Brain pericyte (primary cell): ENCODE data around the gene PXK.
"Not testable (repeated sequence)": the region's sequence is repeated elsewhere in the genome, so short reads cannot be mapped to it uniquely, and the experiment has no call there.

Experiments
- DNase-seq: peaks from one replicate; pipeline ENCODE4 v3.0.0-alpha.2; 2012; ENCODE audit warnings: low read depth, low spot score

PXK gene

GRCh38 chr3:58323529-58324390, 8.9 kb upstream of the PXK start:
- DNase-seq = no peak

GRCh38 chr3:58324391-58325390, 8.0 kb upstream of the PXK start:
- DNase-seq = no peak

DNA sequence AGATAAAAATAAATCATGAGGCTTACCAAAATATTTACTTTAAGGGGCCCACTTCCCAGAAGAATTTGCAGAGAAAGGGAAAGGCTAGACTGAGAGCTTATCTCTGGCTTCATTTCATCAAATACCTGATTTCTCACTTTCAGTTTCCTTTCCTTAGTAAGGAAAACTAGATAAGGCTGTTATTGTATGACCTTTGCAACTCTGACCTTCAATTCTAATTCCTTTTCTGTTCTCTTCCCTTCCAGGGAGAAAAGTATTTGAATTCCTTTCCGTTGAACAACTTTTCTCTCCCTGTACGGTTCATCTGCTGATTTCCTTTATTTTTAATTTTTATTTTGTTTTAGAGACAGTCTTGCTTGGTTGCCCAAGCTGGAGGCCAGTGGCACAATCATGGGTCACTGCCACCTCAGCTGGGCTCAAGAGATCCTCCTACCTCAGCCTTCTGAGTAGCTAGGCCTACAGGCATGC, 7.1 kb upstream of the PXK start:
- no peak for DNase-seq

DNA sequence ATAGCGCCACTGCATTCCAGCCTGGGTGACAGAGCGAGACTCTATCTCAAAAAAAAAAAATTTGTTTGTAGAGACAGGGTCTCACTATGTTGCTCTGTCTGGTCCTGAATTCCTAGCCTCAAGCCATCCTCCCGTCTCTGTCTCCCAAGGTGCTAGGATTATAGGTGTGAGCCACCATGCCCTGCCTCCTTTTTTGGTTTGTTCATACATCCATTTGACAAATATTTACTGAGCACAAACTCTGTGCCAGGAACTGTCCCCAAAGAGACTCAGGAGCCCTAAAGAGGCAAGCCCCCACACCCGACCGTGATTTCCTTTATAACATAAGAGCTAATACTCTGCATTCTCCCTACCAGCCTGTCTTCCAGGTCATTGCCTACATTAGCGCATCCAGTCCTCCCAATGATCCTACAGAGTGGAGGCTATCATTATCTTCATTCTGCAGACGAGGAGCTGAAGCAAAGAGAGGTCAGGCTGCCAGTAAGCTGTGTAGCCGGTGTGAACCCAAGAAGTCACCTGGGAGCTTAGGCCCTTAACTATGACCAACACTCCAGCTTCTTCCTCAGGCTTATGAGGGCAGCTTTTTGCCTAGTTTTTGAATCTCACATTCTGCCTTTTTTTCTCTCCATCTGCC, 6.3 kb upstream of the PXK start:
- no peak for DNase-seq

GRCh38 chr3:58329150-58329921, 3.4 kb upstream of the PXK start:
- DNase-seq = no peak

DNA sequence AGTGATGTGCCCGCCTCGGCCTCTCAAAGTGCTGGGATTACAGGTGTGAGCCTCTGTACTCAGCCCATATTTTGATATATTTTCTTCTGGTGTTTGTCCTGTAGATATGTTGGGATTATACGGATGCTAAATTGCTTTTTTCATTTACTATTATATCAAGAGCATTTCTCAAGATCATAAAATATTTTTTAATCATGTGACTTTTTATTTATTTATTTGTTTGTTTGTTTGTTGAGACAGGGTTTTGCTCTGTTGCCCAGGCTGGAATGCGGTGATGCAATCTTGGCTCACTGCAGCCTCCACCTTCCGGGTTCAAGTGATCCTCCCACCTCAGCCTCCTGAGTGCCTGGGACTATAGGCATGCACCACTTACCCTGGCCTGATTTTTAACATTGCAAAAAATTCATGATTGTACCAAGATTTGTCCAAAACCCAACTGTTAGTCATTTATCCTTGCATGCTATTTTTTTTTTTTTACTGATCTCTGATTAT, 2.7 kb upstream of the PXK start:
- no peak for DNase-seq

- no peak for DNase-seq
These were observed 1.0 kb upstream of the PXK start for GRCh38 chr3:58331593-58332152.

DNA sequence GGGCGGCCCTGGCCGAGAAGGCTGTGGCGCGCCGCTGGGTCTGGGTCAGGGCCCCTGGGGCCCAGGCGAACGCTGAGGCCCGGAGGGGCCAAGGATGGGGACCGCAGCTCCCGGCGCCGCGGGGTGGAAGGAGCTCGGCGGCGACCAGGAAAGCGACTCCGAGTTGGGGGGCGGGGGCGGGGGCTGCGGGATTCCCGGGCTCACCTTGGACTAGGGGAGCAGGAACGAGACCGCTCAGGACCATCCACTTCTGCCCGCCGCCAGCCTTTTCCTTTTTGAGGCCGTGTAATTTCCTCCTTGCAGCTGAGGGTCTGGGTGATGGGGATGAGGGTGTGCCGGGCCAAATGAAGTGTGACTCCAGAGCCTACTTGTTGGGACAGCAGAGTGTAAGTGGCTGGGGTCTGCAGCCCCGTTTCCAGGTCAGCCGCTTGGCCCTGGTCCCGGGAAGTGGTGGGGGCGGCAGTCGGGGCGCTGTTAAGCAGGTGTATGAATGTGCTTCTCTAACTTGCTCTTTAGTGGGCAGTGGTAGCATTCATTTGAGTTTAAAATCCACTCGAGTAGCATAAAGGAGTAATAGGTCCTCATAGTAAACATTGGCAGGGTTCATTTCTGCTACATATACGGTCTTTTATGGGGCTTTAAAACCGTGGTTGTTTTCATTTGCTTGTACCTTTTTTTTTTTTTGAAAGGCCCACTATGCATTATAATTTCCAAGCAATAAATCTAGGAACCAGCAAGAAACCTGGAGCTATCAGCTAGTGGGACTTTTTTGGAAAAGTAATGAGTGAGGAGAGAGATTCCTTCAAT, 717 bp downstream of the PXK start:
- no peak for DNase-seq

- no peak for DNase-seq
These were observed 1.3 kb downstream of the PXK start for GRCh38 chr3:58334013-58334321.

GRCh38 chr3:58334506-58334884, 1.8 kb downstream of the PXK start:
- no peak for DNase-seq

- no peak for DNase-seq
These were observed 2.9 kb downstream of the PXK start for GRCh38 chr3:58335652-58335947.

DNA sequence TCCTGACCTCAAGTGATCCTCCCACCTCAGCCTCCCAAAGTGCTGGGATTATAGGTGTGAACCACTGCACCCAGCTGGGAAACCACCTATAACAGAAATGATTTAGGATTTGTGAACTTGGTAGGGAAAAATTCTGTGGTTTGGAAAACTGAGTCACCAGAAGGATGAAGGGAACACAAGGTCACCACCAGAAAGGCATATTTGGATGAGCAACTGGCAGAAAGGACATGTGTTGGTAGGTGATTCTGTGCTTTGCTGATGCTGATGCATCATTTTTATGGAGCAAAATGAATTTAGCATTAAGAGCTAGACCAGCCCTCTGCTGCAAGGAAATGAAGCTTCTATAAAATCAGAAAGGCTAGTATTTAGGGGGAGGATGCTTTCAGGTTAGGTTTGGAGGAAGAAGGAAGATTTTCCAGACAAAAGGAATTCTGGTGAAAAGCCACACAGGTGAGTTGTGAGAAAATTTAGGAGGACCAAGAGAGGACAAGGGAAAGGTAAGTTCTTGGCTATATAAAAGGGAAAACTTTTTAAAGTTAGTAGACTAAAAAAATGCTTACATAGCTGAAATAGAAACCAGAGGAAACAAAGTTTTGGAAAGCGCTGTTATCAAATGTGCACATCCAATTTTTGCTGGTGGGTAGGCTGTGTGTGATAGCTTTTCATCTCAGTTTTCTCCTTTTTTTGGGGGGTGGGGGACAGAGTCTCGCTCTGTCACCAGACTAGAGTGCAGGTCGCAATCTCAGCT, 3.6 kb downstream of the PXK start:
- DNase-seq = no peak

- no peak for DNase-seq
These were observed 4.5 kb downstream of the PXK start for GRCh38 chr3:58337190-58337589.

GRCh38 chr3:58339146-58339545, 6.5 kb downstream of the PXK start:
- DNase-seq = not testable (repeated sequence)

- no peak for DNase-seq
These were observed 8.0 kb downstream of the PXK start for GRCh38 chr3:58340594-58341244.

- DNase-seq = no peak
These were observed 8.7 kb downstream of the PXK start for GRCh38 chr3:58341376-58341775.

- no peak for DNase-seq
These were observed 10.0 kb downstream of the PXK start for GRCh38 chr3:58342676-58343075.

DNA sequence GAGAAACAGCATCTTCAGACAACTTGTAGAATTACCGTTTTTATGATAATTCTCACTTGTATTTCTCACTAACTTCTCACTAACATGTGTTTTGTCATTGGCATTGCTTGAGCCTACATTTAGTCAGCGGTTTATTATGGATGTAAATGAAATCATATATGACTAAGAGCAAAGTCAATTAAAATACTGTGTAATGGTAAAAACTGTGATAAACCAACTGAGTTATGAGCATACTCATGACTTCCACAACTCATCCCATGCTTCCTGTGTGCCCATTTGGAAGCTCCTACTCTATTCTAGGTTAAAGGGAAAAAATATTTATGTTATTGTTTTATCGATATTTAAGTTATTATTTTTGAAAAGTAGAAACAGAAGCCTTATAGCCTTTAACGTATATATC, 12.8 kb downstream of the PXK start:
- no peak for DNase-seq

DNA sequence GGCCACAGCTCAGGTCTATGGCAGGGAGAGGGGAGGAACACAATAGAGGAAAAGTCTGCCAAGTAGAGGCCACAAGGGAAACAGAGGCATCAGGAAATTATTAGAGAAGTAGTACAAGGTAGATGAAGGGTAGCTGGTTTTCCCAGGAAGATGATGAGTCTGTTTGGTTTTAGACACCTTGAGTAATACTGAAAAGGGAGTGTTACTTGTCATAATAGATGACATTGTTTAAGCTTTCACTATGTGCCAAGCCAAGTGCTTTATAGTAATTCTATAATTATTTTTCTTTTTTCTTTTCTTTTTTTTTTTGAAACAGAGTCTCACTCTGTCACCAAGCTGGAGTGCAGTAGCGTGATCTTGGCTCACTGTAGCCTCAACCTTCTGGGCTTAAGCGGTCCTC, 13.7 kb downstream of the PXK start:
- no peak for DNase-seq
